Measurements from ENCODE around the gene EDARADD.
"Not testable (repeated sequence)": the region's sequence is repeated elsewhere in the genome, so short reads cannot be mapped to it uniquely, and the experiment has no call there.

The EDARADD gene

DNA sequence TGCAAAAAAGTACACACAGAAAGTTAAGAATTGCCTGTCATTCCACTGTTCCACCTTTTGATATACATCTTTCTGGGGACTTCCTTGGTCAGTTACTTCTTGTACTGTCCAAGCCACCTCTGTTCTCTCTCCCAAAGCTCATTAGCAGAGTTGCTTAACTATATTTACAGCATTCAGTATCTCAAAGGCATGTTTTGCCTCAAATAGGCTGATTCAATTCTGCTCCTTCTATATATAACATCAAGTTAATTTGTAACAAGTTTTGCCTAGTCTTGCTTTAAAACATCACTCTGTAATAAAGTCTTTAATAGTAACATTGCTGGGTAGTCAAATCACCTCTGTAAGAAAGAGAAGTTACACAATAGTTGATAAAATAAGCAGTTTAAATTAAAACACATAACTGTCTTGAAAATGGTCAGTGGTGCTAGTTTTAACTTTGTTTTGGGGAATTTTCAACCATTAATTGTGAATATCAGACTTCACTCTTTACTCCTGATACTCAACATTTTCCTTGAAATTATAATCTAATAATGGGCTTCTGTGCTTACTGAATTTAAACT, 35.7 kb downstream of the EDARADD start:
- in situ Hi-C loops (cut with MboI; ENCODE audit: low sequenced_read_pairs): no loop called here

DNA sequence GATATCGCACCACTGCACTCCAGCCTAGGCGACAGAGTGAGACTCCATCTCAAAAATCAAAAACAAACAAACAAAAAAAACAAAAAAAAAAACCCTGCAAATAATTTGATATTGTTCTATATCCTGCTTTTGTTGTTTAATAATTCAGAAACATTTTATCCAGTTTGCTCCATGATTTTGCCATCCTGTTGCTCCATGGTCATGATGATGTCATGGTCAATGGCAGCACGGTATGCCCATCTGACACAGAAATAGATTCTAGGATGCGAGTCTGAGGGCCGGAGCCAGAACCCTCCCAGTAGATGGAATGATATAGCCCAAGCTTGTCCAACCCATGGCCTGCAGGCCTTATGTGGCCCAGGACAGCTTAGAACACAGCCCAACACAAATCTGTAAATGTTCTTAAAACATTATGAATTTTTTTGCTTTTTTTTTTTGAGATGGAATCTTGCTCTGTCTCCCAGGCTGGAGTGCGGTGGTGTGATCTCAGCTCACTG, 39.8 kb downstream of the EDARADD start:
- in situ Hi-C loops (cut with MboI; ENCODE audit: low sequenced_read_pairs): no loop called here

DNA sequence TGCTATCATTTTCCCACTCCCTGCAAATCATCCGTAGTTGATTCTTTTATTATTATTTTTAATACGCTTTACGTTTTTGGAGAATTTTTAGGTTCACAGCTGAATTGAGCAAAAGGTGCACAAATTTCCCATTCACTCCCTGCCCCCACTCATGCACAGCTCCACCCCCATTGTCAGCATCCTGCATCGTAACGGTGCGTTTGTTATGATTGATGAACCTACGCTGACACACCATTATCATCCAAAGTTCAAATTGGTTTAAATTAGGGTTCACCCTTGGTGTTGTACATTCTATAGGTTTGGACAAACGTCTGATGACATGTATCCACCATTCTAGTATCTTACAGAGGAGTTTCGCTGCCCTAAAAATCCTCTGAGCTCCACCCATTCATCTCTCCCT, 44.5 kb downstream of the EDARADD start:
- in situ Hi-C loops (cut with MboI; ENCODE audit: low sequenced_read_pairs): no loop called here

GRCh38 chr1:236440373-236440772, 46.3 kb downstream of the EDARADD start:
- in situ Hi-C loops (cut with MboI; ENCODE audit: low sequenced_read_pairs): no loop called here

GRCh38 chr1:236450779-236451178, 56.7 kb downstream of the EDARADD start:
- in situ Hi-C loops (cut with MboI; ENCODE audit: low sequenced_read_pairs): no loop called here

- in situ Hi-C loops (cut with MboI; ENCODE audit: low sequenced_read_pairs): no loop called here
Measured at GRCh38 chr1:236451796-236452373, 57.8 kb downstream of the EDARADD start.

GRCh38 chr1:236455243-236455642, 61.2 kb downstream of the EDARADD start:
- in situ Hi-C loops (cut with MboI; ENCODE audit: low sequenced_read_pairs): no loop called here

DNA sequence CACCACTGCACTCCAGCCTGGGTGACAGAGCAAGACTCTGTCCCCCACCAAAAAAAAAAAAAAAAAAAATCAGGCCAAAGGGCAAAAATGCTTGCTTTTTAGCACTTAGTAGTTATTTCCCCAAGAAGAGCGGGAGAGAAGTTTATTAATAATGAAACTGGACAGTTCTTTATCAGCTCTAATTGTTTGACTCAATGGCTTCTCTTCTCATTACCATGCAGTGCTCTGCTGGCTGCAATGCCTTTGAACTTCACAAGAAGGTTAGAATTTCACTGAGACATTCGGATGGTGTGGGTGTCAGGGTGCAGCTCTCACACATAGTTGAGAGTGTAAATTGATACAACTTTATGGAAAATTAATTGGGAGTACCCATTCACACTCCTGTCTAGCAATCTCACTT, 63.7 kb downstream of the EDARADD start:
- in situ Hi-C loops (cut with MboI; ENCODE audit: low sequenced_read_pairs): no loop called here

DNA sequence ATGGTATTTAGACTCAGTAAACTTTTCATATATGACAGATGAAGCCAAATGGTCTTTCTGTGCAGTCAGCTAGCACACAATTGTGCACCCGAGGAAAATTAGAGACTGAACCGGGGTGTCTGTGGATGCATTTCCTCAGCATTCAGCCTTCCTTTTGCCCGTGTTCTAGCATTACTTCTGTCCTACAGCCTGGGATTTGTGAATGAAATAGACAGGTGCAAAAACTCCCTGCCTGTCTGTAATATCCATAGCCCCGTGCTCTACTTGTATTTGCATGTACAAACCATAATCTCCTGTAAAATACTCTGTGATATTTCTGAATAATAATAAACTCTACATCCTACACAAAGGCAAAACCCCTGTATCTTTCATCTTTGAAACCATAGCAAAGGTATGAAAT, 64.9 kb downstream of the EDARADD start:
- in situ Hi-C loops (cut with MboI; ENCODE audit: low sequenced_read_pairs): no loop called here

- in situ Hi-C loops (cut with MboI; ENCODE audit: low sequenced_read_pairs): no loop called here
Measured at GRCh38 chr1:236460103-236460502, 66.0 kb downstream of the EDARADD start.

GRCh38 chr1:236464197-236464596, 70.1 kb downstream of the EDARADD start:
- in situ Hi-C loops (cut with MboI; ENCODE audit: low sequenced_read_pairs): not testable (repeated sequence)

DNA sequence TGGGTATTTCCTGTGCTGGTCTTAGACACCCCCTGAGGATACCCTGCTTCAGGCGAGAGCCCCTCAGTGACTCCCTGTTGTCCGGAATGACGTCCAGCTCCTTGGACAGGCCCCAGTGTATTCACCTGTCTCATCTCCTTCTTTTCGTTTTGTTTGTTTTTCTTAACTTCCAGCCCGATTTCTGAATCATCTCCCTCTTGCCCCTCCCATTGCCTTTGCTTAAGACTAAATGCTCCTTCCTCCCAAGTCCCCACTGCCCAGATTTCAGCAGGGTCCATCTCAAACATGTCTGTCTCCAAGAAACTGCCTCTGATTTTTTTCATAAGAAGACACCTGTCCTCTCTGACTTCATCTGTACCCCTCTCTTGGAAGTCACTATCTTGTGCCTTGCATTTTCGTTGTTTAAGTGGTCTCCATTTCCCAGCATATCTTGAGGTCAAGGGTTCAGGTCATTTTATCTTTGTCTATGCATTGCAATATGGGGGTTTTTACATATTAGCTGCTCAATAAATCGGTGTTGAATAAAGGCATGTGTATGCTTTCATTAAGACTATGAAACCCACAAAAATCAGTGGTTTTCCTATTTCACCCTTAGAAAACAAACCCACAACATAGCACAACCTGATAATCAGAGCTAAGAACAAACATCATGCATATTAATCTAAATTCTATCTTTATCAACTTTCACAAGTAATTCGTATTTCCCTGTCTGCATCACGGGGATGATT, 71.3 kb downstream of the EDARADD start:
- in situ Hi-C loops (cut with MboI; ENCODE audit: low sequenced_read_pairs): no loop called here

DNA sequence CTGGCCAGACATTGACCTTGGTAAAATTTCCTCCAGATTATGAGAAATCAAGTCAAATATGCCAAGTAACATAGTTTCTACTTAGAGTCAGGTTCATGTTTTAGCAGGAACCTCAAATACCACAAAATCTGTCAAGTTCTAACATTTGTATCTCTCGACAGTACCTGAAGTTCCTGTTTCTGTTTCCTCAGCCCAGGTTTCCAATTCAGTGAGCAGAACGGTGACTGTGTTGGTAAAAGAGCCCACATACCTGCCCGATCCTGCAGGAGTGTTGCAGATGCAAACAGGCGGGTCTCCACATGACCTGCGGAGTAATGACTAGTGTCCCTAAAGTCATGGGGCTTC, 71.8 kb downstream of the EDARADD start:
- in situ Hi-C loops (cut with MboI; ENCODE audit: low sequenced_read_pairs): no loop called here

DNA sequence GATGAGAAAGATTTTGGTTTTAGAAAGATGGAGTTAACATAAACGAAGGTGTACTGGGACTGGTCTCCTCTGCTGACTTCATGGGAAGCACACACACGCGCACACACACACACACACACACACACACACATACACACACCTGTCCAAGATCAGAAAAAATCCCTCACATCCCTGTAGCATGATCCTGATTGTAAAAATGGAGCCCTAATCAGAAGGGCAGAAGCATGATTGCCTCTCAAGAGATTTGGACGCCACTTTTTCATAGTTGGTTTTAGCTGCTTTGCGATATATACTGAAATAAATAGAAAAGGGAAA, 73.2 kb downstream of the EDARADD start:
- in situ Hi-C loops (cut with MboI; ENCODE audit: low sequenced_read_pairs): no loop called here

GRCh38 chr1:236468625-236469024, 74.5 kb downstream of the EDARADD start:
- in situ Hi-C loops (cut with MboI; ENCODE audit: low sequenced_read_pairs): no loop called here

DNA sequence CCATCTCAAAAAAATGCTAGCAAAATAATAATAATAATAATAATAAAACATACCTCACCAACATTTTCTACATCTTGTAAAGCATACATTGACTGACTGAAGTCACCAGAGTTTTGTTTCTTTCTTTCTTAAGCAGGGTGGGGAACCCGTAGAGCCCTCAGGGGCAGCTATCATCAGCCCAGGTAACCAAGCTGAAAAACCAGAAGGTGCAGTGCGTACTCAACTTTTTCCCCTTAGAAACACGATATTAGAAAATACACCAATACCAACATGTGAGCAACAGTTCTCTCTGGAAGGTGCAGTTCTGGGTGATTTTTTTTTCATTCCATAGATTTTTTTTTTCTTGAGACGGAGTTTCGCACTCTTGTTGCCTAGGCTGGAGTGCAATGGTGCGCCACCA, 75.4 kb downstream of the EDARADD start:
- in situ Hi-C loops (cut with MboI; ENCODE audit: low sequenced_read_pairs): no loop called here

DNA sequence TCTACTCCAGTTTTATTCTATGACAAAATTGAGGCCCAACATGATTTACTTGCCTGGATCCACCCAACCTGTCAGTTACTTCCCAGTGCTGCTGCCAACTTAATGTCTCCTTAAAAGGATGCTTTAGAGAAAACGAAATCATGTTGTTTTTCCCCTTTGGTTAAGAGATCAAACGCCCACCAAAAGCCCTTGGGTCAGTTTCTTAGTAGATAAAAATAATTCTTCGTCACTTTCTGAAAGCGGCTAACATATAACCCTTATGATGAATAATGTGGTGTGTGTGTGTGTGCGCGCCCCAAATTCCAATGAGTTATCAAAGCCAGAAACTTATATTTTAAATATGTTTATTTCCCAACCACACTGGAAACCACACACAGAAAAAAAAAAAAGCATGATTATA, 77.0 kb downstream of the EDARADD start:
- in situ Hi-C loops (cut with MboI; ENCODE audit: low sequenced_read_pairs): no loop called here

GRCh38 chr1:236471653-236472052, 77.6 kb downstream of the EDARADD start:
- in situ Hi-C loops (cut with MboI; ENCODE audit: low sequenced_read_pairs): no loop called here

GRCh38 chr1:236472850-236473788, 79.0 kb downstream of the EDARADD start:
- in situ Hi-C loops (cut with MboI; ENCODE audit: low sequenced_read_pairs): no loop called here

- in situ Hi-C loops (cut with MboI; ENCODE audit: low sequenced_read_pairs): no loop called here
Measured at GRCh38 chr1:236476019-236476418, 81.9 kb downstream of the EDARADD start.

GRCh38 chr1:236480758-236481436, 86.8 kb downstream of the EDARADD start:
- in situ Hi-C loops (cut with MboI; ENCODE audit: low sequenced_read_pairs): no loop called here
